ENCODE results near the gene GPC1. TPM values are rescaled to one million over a fixed set of nuclear protein-coding genes. Genes with fewer than 3 reads are reported as not detected.

GPC1 gene
- total RNA-seq, 1 experiment from 2014 or later: 38.9 TPM

DNA sequence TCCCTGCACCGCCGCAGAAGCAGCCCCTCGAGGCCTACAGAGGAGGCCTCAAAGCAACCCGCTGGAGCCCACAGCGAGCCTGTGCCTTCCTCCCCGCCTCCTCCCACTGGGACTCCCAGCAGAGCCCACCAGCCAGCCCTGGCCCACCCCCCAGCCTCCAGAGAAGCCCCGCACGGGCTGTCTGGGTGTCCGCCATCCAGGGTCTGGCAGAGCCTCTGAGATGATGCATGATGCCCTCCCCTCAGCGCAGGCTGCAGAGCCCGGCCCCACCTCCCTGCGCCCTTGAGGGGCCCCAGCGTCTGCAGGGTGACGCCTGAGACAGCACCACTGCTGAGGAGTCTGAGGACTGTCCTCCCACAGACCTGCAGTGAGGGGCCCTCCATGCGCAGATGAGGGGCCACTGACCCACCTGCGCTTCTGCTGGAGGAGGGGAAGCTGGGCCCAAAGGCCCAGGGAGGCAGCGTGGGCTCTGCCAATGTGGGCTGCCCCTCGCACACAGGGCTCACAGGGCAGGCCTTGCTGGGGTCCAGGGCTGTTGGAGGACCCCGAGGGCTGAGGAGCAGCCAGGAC lies 31.2 kb downstream of the GPC1 start:
- ChIA-PET CTCF (no interaction called here), POLR2A (no interaction called here)
- H3K27me3 Mint-ChIP-seq (ENCODE audit: insufficient read depth, unreplicated experiment): no peaks in the 10 kb centered on the region
- peaks cover 5% of the 10 kb centered on the region for H3K4me1 Mint-ChIP-seq (ENCODE audit: insufficient read depth, unreplicated experiment)
- H3K9me3 Mint-ChIP-seq (ENCODE audit: unreplicated experiment): no peaks in the 10 kb centered on the region
- no TSS peak for BruUV-seq (replicated peaks)
- H3K27ac Mint-ChIP-seq (ENCODE audit: low read depth, unreplicated experiment): no peak overlapping the region
- no peak overlapping the region for H3K4me3 Mint-ChIP-seq (ENCODE audit: unreplicated experiment)
- no peak for DNase-seq (ENCODE audit: unreplicated experiment)
- TF ChIP-seq, protein P1, sequence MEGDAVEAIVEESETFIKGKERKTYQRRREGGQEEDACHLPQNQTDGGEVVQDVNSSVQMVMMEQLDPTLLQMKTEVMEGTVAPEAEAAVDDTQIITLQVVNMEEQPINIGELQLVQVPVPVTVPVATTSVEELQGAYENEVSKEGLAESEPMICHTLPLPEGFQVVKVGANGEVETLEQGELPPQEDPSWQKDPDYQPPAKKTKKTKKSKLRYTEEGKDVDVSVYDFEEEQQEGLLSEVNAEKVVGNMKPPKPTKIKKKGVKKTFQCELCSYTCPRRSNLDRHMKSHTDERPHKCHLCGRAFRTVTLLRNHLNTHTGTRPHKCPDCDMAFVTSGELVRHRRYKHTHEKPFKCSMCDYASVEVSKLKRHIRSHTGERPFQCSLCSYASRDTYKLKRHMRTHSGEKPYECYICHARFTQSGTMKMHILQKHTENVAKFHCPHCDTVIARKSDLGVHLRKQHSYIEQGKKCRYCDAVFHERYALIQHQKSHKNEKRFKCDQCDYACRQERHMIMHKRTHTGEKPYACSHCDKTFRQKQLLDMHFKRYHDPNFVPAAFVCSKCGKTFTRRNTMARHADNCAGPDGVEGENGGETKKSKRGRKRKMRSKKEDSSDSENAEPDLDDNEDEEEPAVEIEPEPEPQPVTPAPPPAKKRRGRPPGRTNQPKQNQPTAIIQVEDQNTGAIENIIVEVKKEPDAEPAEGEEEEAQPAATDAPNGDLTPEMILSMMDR (IDR thresholded peaks at IDR 0.05; ENCODE audit: unreplicated experiment): no peak
- intact Hi-C loops (cut with micrococcal nuclease): no loop called here
- peaks cover 28% of the 10 kb centered on the region for H3K36me3 Mint-ChIP-seq (ENCODE audit: insufficient read depth, unreplicated experiment)

DNA sequence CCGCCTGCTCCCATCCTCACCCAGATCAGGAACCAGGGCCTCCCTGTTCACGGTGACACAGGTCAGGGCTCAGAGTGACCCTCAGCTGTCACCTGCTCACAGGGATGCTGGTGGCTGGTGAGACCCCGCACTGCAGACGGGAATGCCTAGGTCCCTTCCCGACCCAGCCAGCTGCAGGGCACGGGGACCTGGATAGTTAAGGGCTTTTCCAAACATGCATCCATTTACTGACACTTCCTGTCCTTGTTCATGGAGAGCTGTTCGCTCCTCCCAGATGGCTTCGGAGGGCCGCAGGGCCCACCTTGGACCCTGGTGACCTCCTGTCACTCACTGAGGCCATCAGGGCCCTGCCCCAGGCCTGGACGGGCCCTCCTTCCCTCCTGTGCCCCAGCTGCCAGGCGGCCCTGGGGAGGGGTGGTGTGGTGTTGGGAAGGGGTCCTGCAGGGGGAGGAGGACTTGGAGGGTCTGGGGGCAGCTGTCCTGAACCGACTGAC lies 31.7 kb downstream of the GPC1 start:
- Mint-ChIP-seq H3K4me1 (ENCODE audit: insufficient read depth, unreplicated experiment) (peaks cover 5% of the 10 kb centered on the region), H3K4me3 (ENCODE audit: unreplicated experiment) (no peak overlapping the region), H3K27me3 (ENCODE audit: insufficient read depth, unreplicated experiment) (no peaks in the 10 kb centered on the region), H3K36me3 (ENCODE audit: insufficient read depth, unreplicated experiment) (peaks cover 26% of the 10 kb centered on the region), H3K27ac (ENCODE audit: low read depth, unreplicated experiment) (no peak overlapping the region), H3K9me3 (ENCODE audit: unreplicated experiment) (no peaks in the 10 kb centered on the region)
- CTCF ChIA-PET: no interaction called here
- POLR2A ChIA-PET: interaction anchor here (0.6 kb wide), 1 partner anchor 18 kb away, joined by 3 read pairs; no protein-coding TSS in a partner anchor
- intact Hi-C loops (cut with micrococcal nuclease): no loop called here
- no TSS peak for BruUV-seq (replicated peaks)
- TF ChIP-seq, protein P1 (IDR thresholded peaks at IDR 0.05; ENCODE audit: unreplicated experiment): no peak
- DNase-seq (ENCODE audit: unreplicated experiment): no peak

DNA sequence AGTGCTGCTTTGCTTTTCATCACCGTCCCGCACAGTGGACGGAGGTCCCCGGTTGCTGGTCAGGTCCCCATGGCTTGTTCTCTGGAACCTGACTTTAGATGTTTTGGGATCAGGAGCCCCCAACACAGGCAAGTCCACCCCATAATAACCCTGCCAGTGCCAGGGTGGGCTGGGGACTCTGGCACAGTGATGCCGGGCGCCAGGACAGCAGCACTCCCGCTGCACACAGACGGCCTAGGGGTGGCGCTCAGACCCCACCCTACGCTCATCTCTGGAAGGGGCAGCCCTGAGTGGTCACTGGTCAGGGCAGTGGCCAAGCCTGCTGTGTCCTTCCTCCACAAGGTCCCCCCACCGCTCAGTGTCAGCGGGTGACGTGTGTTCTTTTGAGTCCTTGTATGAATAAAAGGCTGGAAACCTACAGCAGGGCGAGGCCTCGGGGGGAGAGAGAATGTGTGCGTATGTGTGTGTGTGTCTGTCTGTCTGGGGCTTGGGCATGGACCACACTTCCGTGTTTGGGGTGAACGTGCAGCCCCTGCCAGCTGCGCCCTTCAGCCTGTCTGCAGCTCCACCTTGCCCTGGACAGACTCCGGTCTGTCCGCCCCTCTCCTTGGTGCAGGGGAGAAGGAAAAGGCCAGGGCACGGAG lies 32.3 kb downstream of the GPC1 start:
- POLR2A ChIA-PET: interaction anchor here (0.6 kb wide), 1 partner anchor 17 kb away, joined by 3 read pairs; no protein-coding TSS in a partner anchor
- peaks cover 5% of the 10 kb centered on the region for H3K4me1 Mint-ChIP-seq (ENCODE audit: insufficient read depth, unreplicated experiment)
- TF ChIP-seq, protein P1 (IDR thresholded peaks at IDR 0.05; ENCODE audit: unreplicated experiment): no peak
- H3K9me3 Mint-ChIP-seq (ENCODE audit: unreplicated experiment): no peaks in the 10 kb centered on the region
- no peak overlapping the region for H3K4me3 Mint-ChIP-seq (ENCODE audit: unreplicated experiment)
- no peak overlapping the region for H3K27ac Mint-ChIP-seq (ENCODE audit: low read depth, unreplicated experiment)
- TSS peak; percentile 35 for BruUV-seq (replicated peaks)
- H3K27me3 Mint-ChIP-seq (ENCODE audit: insufficient read depth, unreplicated experiment): no peaks in the 10 kb centered on the region
- CTCF ChIA-PET: no interaction called here
- no peak for DNase-seq (ENCODE audit: unreplicated experiment)
- H3K36me3 Mint-ChIP-seq (ENCODE audit: insufficient read depth, unreplicated experiment): peaks cover 20% of the 10 kb centered on the region
- intact Hi-C loops (cut with micrococcal nuclease): no loop called here

DNA sequence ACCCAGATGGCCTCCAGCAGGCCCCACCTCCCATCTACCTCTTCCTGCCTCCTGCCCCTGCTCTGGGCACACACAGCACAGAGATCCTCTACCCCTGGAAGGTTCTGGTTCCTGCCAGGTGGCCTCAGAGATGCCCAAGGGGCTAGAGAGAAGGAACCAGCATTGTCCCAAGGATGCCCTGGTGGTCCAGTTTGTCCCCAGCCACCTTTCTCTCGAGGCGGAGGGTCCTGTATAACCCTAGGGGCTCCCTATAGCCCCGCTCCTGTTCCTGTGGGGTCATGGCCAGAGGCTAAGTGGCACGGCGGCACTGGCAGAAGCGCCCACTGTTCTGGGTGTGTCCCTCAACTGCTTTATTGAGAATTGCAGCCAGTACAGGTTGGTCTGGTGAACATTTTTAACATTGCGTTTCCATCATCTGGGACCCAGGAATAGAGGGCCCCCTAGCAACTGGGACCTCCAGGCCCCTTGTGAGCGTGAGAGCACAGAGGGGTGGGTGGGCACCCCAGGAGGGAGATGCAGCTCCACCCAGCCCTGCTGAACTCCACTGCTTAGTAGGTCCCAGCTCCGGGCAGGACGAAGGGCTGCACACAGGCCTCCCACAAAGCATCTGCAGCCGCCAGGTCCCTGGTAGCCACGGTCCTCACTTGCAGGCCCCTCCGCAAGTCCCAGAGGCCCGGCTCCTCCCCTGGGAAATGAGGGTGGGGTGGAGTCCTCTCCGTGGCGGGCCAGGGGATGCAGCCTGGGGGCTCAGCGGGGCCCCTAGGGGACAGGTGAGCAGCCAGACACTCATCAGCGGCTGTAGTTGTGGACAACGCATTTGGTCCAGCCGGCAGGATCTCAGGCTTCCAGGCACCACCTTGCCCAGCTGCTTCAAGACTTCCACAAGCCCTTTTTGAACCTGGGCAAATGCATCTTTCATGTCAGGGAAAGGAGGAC lies 33.1 kb downstream of the GPC1 start:
- ChIA-PET POLR2A (no interaction called here), CTCF (no interaction called here)
- Mint-ChIP-seq H3K27me3 (ENCODE audit: insufficient read depth, unreplicated experiment) (no peaks in the 10 kb centered on the region), H3K4me1 (ENCODE audit: insufficient read depth, unreplicated experiment) (peaks cover 5% of the 10 kb centered on the region), H3K4me3 (ENCODE audit: unreplicated experiment) (no peak overlapping the region), H3K27ac (ENCODE audit: low read depth, unreplicated experiment) (no peak overlapping the region), H3K9me3 (ENCODE audit: unreplicated experiment) (peaks cover 6% of the 10 kb centered on the region), H3K36me3 (ENCODE audit: insufficient read depth, unreplicated experiment) (peaks cover 19% of the 10 kb centered on the region)
- no peak for DNase-seq (ENCODE audit: unreplicated experiment)
- TF ChIP-seq, protein P1 (IDR thresholded peaks at IDR 0.05; ENCODE audit: unreplicated experiment): no peak
- no TSS peak for BruUV-seq (replicated peaks)
- intact Hi-C loops (cut with micrococcal nuclease): no loop called here

Data from MCF 10A (cell line).